DMS153 treated with DMSO at 0.1 percent for 48 hours (cell line): Measurements from ENCODE around the gene TRIM56.
"Not testable (repeated sequence)": the region's sequence is repeated elsewhere in the genome, so short reads cannot be mapped to it uniquely, and the experiment has no call there.

Source experiments
- DNase-seq: peaks from one replicate; lab custom pipeline; 2025; ENCODE audit not compliant: unreplicated experiment; lab: John Stamatoyannopoulos, UW

The TRIM56 gene

GRCh38 chr7:101089876-101090275, 4.6 kb downstream of the TRIM56 start:
- DNase-seq = no peak

GRCh38 chr7:101092266-101092905, 7.1 kb downstream of the TRIM56 start:
- not testable (repeated sequence) for DNase-seq

GRCh38 chr7:101093906-101094305, 8.6 kb downstream of the TRIM56 start:
- DNase-seq = no peak

GRCh38 chr7:101094376-101094775, 9.1 kb downstream of the TRIM56 start:
- DNase-seq = no peak

- no peak for DNase-seq
Measured at GRCh38 chr7:101094791-101095375, 9.6 kb downstream of the TRIM56 start.

- DNase-seq = no peak
Measured at GRCh38 chr7:101096331-101096956, 11.2 kb downstream of the TRIM56 start.

GRCh38 chr7:101096957-101097347, 11.7 kb downstream of the TRIM56 start:
- DNase-seq = no peak

GRCh38 chr7:101097561-101097960, 12.3 kb downstream of the TRIM56 start:
- no peak for DNase-seq

- DNase-seq = peak; percentile 4
Measured at GRCh38 chr7:101099969-101100781, 14.9 kb downstream of the TRIM56 start.

- DNase-seq = no peak
Measured at GRCh38 chr7:101100858-101101847, 15.9 kb downstream of the TRIM56 start.

GRCh38 chr7:101102026-101102425, 16.7 kb downstream of the TRIM56 start:
- no peak for DNase-seq

GRCh38 chr7:101103701-101104100, 18.4 kb downstream of the TRIM56 start:
- not testable (repeated sequence) for DNase-seq

- DNase-seq = no peak
Measured at GRCh38 chr7:101104193-101104713, 19.0 kb downstream of the TRIM56 start.

- DNase-seq = no peak
Measured at GRCh38 chr7:101104799-101105198, 19.5 kb downstream of the TRIM56 start.

GRCh38 chr7:101105248-101105647, 20.0 kb downstream of the TRIM56 start:
- DNase-seq = not testable (repeated sequence)

GRCh38 chr7:101106386-101106785, 21.1 kb downstream of the TRIM56 start:
- no peak for DNase-seq

GRCh38 chr7:101108330-101108857, 23.1 kb downstream of the TRIM56 start:
- no peak for DNase-seq

GRCh38 chr7:101108961-101109360, 23.7 kb downstream of the TRIM56 start:
- no peak for DNase-seq

- DNase-seq = no peak
Measured at GRCh38 chr7:101109368-101109767, 24.1 kb downstream of the TRIM56 start.

GRCh38 chr7:101111261-101111660, 26.0 kb downstream of the TRIM56 start:
- no peak for DNase-seq
